Measurements from ENCODE around the gene NOTUM.

DNA sequence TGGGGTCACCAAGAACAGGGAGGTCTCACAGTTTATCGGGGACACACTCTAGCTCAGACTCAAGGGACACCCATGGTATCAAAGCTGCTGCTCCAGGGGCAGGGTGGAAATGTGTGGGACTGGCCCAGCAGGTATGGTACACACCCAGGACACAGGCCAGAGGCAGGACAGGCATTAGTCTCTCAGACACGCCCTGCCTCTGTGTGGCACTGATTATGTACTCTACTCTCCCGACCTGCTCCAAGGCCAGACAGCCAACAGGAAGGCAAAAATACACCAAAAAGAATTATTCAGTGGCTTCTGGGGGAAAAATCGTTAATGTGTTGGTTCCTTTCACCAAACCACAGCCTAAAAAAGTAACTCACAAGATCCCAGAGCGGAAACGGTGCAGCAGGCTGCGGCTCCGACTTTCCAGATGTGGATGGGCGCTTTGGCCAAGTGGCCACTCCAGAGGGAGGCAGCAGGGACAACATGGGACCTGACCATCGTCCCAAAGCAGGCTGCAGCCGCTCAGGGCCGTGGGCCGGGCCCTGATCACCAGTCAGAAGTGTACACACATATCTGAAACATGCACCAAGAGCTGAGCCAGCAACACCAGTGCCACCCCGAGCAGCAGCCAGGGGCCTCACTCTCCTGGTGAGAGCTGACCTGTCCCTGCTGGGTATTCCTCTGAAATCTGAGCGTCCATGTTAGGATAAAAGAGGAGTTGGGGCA, 42.0 kb downstream of the NOTUM start:
- TF ChIP-seq, protein P1, sequence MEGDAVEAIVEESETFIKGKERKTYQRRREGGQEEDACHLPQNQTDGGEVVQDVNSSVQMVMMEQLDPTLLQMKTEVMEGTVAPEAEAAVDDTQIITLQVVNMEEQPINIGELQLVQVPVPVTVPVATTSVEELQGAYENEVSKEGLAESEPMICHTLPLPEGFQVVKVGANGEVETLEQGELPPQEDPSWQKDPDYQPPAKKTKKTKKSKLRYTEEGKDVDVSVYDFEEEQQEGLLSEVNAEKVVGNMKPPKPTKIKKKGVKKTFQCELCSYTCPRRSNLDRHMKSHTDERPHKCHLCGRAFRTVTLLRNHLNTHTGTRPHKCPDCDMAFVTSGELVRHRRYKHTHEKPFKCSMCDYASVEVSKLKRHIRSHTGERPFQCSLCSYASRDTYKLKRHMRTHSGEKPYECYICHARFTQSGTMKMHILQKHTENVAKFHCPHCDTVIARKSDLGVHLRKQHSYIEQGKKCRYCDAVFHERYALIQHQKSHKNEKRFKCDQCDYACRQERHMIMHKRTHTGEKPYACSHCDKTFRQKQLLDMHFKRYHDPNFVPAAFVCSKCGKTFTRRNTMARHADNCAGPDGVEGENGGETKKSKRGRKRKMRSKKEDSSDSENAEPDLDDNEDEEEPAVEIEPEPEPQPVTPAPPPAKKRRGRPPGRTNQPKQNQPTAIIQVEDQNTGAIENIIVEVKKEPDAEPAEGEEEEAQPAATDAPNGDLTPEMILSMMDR (IDR thresholded peaks at IDR 0.05; ENCODE audit: low read depth, low read length, missing input control): no peak
- TF ChIP-seq, protein P2, sequence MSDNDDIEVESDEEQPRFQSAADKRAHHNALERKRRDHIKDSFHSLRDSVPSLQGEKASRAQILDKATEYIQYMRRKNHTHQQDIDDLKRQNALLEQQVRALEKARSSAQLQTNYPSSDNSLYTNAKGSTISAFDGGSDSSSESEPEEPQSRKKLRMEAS (IDR thresholded peaks at IDR 0.05): no peak
- TF ChIP-seq GABPA (IDR thresholded peaks at IDR 0.05 in 1 of 2, conservative IDR thresholded peaks at IDR 0.05 in 1 of 2) (no peak), RAD21 (IDR thresholded peaks at IDR 0.05) (no peak), SP1 (IDR thresholded peaks at IDR 0.05) (no peak), JUND (IDR thresholded peaks at IDR 0.05) (no peak), NR2F2 (IDR thresholded peaks at IDR 0.05) (no peak), TAF1 (conservative IDR thresholded peaks at IDR 0.05) (no peak), YY1 (IDR thresholded peaks at IDR 0.05) (no peak)
- TF ChIP-seq, protein P3, sequence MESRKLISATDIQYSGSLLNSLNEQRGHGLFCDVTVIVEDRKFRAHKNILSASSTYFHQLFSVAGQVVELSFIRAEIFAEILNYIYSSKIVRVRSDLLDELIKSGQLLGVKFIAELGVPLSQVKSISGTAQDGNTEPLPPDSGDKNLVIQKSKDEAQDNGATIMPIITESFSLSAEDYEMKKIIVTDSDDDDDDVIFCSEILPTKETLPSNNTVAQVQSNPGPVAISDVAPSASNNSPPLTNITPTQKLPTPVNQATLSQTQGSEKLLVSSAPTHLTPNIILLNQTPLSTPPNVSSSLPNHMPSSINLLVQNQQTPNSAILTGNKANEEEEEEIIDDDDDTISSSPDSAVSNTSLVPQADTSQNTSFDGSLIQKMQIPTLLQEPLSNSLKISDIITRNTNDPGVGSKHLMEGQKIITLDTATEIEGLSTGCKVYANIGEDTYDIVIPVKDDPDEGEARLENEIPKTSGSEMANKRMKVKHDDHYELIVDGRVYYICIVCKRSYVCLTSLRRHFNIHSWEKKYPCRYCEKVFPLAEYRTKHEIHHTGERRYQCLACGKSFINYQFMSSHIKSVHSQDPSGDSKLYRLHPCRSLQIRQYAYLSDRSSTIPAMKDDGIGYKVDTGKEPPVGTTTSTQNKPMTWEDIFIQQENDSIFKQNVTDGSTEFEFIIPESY (IDR thresholded peaks at IDR 0.05): no peak
- TF ChIP-seq, protein P4, sequence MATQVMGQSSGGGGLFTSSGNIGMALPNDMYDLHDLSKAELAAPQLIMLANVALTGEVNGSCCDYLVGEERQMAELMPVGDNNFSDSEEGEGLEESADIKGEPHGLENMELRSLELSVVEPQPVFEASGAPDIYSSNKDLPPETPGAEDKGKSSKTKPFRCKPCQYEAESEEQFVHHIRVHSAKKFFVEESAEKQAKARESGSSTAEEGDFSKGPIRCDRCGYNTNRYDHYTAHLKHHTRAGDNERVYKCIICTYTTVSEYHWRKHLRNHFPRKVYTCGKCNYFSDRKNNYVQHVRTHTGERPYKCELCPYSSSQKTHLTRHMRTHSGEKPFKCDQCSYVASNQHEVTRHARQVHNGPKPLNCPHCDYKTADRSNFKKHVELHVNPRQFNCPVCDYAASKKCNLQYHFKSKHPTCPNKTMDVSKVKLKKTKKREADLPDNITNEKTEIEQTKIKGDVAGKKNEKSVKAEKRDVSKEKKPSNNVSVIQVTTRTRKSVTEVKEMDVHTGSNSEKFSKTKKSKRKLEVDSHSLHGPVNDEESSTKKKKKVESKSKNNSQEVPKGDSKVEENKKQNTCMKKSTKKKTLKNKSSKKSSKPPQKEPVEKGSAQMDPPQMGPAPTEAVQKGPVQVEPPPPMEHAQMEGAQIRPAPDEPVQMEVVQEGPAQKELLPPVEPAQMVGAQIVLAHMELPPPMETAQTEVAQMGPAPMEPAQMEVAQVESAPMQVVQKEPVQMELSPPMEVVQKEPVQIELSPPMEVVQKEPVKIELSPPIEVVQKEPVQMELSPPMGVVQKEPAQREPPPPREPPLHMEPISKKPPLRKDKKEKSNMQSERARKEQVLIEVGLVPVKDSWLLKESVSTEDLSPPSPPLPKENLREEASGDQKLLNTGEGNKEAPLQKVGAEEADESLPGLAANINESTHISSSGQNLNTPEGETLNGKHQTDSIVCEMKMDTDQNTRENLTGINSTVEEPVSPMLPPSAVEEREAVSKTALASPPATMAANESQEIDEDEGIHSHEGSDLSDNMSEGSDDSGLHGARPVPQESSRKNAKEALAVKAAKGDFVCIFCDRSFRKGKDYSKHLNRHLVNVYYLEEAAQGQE (IDR thresholded peaks at IDR 0.05): no peak
- TF ChIP-seq, protein P5, sequence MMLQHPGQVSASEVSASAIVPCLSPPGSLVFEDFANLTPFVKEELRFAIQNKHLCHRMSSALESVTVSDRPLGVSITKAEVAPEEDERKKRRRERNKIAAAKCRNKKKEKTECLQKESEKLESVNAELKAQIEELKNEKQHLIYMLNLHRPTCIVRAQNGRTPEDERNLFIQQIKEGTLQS (IDR thresholded peaks at IDR 0.05): no peak

All from liver (tissue), 3 donors.